ENCODE data around the gene TLE3.

Gene TLE3

GRCh38 chr15:70081612-70082011, 16.1 kb downstream of the TLE3 start:
- TF ChIP-seq CTCF (IDR thresholded peaks at IDR 0.05; ENCODE audit: low read depth, low read length), result no peak
- peaks cover 60% of the 10 kb centered on the region for H3K36me3 ChIP-seq
- no peak for DNase-seq
- peaks cover 2% of the 10 kb centered on the region; the same call in 1 of the 2 replicates for H3K4me1 ChIP-seq
- no peak overlapping the region for H3K4me3 ChIP-seq (ENCODE audit: low read depth, low read length)
- no peaks in the 10 kb centered on the region for H3K27me3 ChIP-seq
- no peaks in the 10 kb centered on the region for H3K9me3 ChIP-seq

- Histone ChIP-seq H3K4me3 (ENCODE audit: low read depth, low read length) (no peak overlapping the region), H3K9me3 (no peaks in the 10 kb centered on the region), H3K4me1 (peaks cover 7% of the 10 kb centered on the region; the same call in 1 of the 2 replicates), H3K27me3 (no peaks in the 10 kb centered on the region), H3K36me3 (peaks cover 63% of the 10 kb centered on the region)
- TF ChIP-seq CTCF (IDR thresholded peaks at IDR 0.05; ENCODE audit: low read depth, low read length), result no peak
- no peak for DNase-seq
Measured at GRCh38 chr15:70080347-70080746, 17.4 kb downstream of the TLE3 start.

GRCh38 chr15:70079888-70080287, 17.8 kb downstream of the TLE3 start:
- peaks cover 11% of the 10 kb centered on the region for H3K4me1 ChIP-seq
- no peaks in the 10 kb centered on the region for H3K27me3 ChIP-seq
- H3K36me3 ChIP-seq, result peaks cover 63% of the 10 kb centered on the region
- H3K4me3 ChIP-seq (ENCODE audit: low read depth, low read length), result no peak overlapping the region
- TF ChIP-seq CTCF (IDR thresholded peaks at IDR 0.05; ENCODE audit: low read depth, low read length), result no peak
- H3K9me3 ChIP-seq, result no peaks in the 10 kb centered on the region
- no peak for DNase-seq

- no peak for TF ChIP-seq CTCF (IDR thresholded peaks at IDR 0.05; ENCODE audit: low read depth, low read length)
- Histone ChIP-seq H3K27me3 (no peaks in the 10 kb centered on the region), H3K4me1 (peaks cover 12% of the 10 kb centered on the region), H3K4me3 (ENCODE audit: low read depth, low read length) (no peak overlapping the region), H3K36me3 (peaks cover 64% of the 10 kb centered on the region), H3K9me3 (no peaks in the 10 kb centered on the region)
- DNase-seq, result no peak
Measured at GRCh38 chr15:70078578-70079417, 18.9 kb downstream of the TLE3 start.

- TF ChIP-seq CTCF (IDR thresholded peaks at IDR 0.05; ENCODE audit: low read depth, low read length), result no peak
- no peaks in the 10 kb centered on the region for H3K9me3 ChIP-seq
- no peaks in the 10 kb centered on the region for H3K27me3 ChIP-seq
- no peak for DNase-seq
- H3K36me3 ChIP-seq, result peaks cover 70% of the 10 kb centered on the region
- H3K4me1 ChIP-seq, result peaks cover 14% of the 10 kb centered on the region
- no peak overlapping the region for H3K4me3 ChIP-seq (ENCODE audit: low read depth, low read length)
Measured at GRCh38 chr15:70077188-70078147, 20.2 kb downstream of the TLE3 start.
